K562 (cell line): ENCODE data around the gene PLCG2.

Experiments used
- CBX8 ChIP-seq: fragments of 200-600 bp; sonication (generic); IDR thresholded peaks from 2 replicates; pipeline ENCODE4 v1.6.1; 2012; ENCODE audit warnings: borderline replicate concordance, mixed run types, low read depth, mild to moderate bottlenecking, moderate library complexity, mixed read lengths, low read length, control low read depth, inconsistent platforms; ENCODE audit not compliant: poor library complexity, severe bottlenecking; ENCODE audit errors: extremely low read depth
- CCAR2 ChIP-seq: fragments of 200-400 bp; formaldehyde crosslinking; IDR thresholded peaks from 2 replicates; pipeline ENCODE4 v1.6.1; 2017; ENCODE audit warnings: mild to moderate bottlenecking, low read depth, low read length
- CTBP1 ChIP-seq: fragments of 450-650 bp; IDR thresholded peaks from 2 replicates; pipeline ENCODE4 v1.6.1; 2016; ENCODE audit warnings: borderline replicate concordance
- GATA2 ChIP-seq: sonication (generic); formaldehyde crosslinking; IDR thresholded peaks from 2 replicates; pipeline ENCODE4 v1.4.0; 2020; ENCODE audit warnings: mild to moderate bottlenecking, missing genetic modification reagents
- HDAC6 ChIP-seq: IDR thresholded peaks from 2 replicates; pipeline ENCODE4 v1.6.1; 2012; ENCODE audit warnings: low read depth, mild to moderate bottlenecking, control low read depth, inconsistent platforms, low read length, moderate library complexity
- HDGF ChIP-seq: fragments of 450-650 bp; IDR thresholded peaks from 2 replicates; pipeline ENCODE4 v1.6.1; 2016
- HSF4 ChIP-seq: fragments of 250-450 bp; sonication (Bioruptor Pico); IDR thresholded peaks from 2 replicates; pipeline ENCODE4 v2.1.2; 2022; ENCODE audit warnings: mild to moderate bottlenecking, moderate library complexity, borderline replicate concordance
- KLF1 ChIP-seq: fragments of 450-650 bp; IDR thresholded peaks from 2 replicates; pipeline ENCODE4 v1.6.1; 2016; ENCODE audit warnings: missing genetic modification characterization, missing compliant biosample characterization
- PCBP2 ChIP-seq: fragments of 200-400 bp; formaldehyde crosslinking; IDR thresholded peaks from 2 replicates; pipeline ENCODE4 v1.6.1; 2018; ENCODE audit warnings: low read length, low read depth, mild to moderate bottlenecking, moderate library complexity; ENCODE audit not compliant: poor library complexity, severe bottlenecking
- PHF8 ChIP-seq: fragments of 200-600 bp; sonication (generic); IDR thresholded peaks from 2 replicates; pipeline ENCODE4 v1.6.1; 2012; ENCODE audit warnings: mixed run types, mild to moderate bottlenecking, inconsistent platforms, low read length, moderate library complexity, borderline replicate concordance
- POLR2A ChIP-seq: fragments of 450-650 bp; conservative IDR thresholded peaks from 2 replicates; pipeline ENCODE4 v1.6.1; 2016
- RBM22 ChIP-seq: fragments of 200-400 bp; formaldehyde crosslinking; IDR thresholded peaks from 2 replicates; pipeline ENCODE4 v1.6.1; 2018; ENCODE audit warnings: low read length, low read depth; ENCODE audit not compliant: poor library complexity, severe bottlenecking
- TEAD4 ChIP-seq, 2 experiments: sonication (generic) in 1 of 2; formaldehyde crosslinking in 1 of 2; IDR thresholded peaks; 2 replicates each; pipeline versions ENCODE4 v1.6.1 to v1.8.0; 2012 to 2022; ENCODE audit warnings: borderline replicate concordance in 1 of 2, inconsistent platforms in 1 of 2, low read length in 1 of 2, mild to moderate bottlenecking in 1 of 2, missing genetic modification reagents in 1 of 2
- WHSC1 ChIP-seq: IDR thresholded peaks from one replicate; pipeline ENCODE4 v1.6.1; 2012; ENCODE audit warnings: low read length, control low read depth, inconsistent platforms

GRCh38 chr16:81754858-81755257 is 24.2 kb upstream of the PLCG2 start:
- TF ChIP-seq CBX8: no peak
- TF ChIP-seq HDGF: no peak
- TF ChIP-seq POLR2A: no peak
- no peak for TF ChIP-seq WHSC1
- no peak for TF ChIP-seq RBM22
- no peak for TF ChIP-seq PHF8
- TF ChIP-seq HDAC6: no peak
- no peak for TF ChIP-seq CCAR2
- TF ChIP-seq KLF1 (tag): no peak
- TF ChIP-seq TEAD4 (IDR thresholded peaks at IDR 0.05; ENCODE audit: low read length): no peak
- no peak for TF ChIP-seq TEAD4 (CRISPR knock-in tag; IDR thresholded peaks at IDR 0.05; ENCODE audit: borderline replicate concordance)
- no peak for TF ChIP-seq CTBP1
- no peak for TF ChIP-seq GATA2 (CRISPR knock-in tag)
- TF ChIP-seq PCBP2: no peak
- no peak for TF ChIP-seq HSF4
